Thyroid gland (tissue), 4 donors: Measurements from ENCODE around the gene TIAM2. TPM values are rescaled to one million over a fixed set of nuclear protein-coding genes. Genes with fewer than 3 reads are reported as not detected.

Experiments used
- DNase-seq, 2 donors: peaks; one replicate each; pipeline ENCODE4 v3.0.0-alpha.2; 2019
- H3K27ac ChIP-seq, 3 donors: fragments of 200-600 bp; sonication (generic); 1 replicate in 2 of 3; 2 replicates in 1 of 3; pipeline ENCODE4 v1.5.1; 2016 to 2019; ENCODE audit warnings: mild to moderate bottlenecking in 1 of 3, moderate library complexity in 1 of 3
- H3K27me3 ChIP-seq: fragments of 200-600 bp; sonication (generic); one replicate; pipeline ENCODE4 v1.5.1; 2019
- H3K36me3 ChIP-seq, 2 donors: fragments of 200-600 bp; sonication (generic); one replicate each; pipeline ENCODE4 v1.5.1; 2016 to 2019
- H3K4me1 ChIP-seq, 2 donors: fragments of 200-600 bp; sonication (generic); one replicate each; pipeline ENCODE4 v1.5.1; 2017 to 2019
- H3K4me3 ChIP-seq, 3 donors: fragments of 200-600 bp; sonication (generic); replicated peaks in 1 of 3; 1 replicate in 2 of 3; 2 replicates in 1 of 3; pipeline ENCODE4 v1.5.1; 2016; ENCODE audit warnings: mild to moderate bottlenecking in 1 of 3
- H3K9me3 ChIP-seq: fragments of 200-600 bp; sonication (generic); one replicate; pipeline ENCODE4 v1.5.1; 2017
- CTCF ChIP-seq, 6 experiments: fragments of 200-600 bp in 3 of 6; fragments of 450-650 bp in 3 of 6; sonication (generic) in 3 of 6; IDR thresholded peaks; one replicate each; pipeline ENCODE4 v1.5.1; 2016 to 2019; ENCODE audit warnings: antibody characterized with exemption in 6 of 6, mild to moderate bottlenecking in 2 of 6, inconsistent platforms in 1 of 6, moderate library complexity in 1 of 6
- POLR2A ChIP-seq, 2 donors: fragments of 450-650 bp; IDR thresholded peaks; one replicate each; pipeline ENCODE4 v1.6.1; 2017; ENCODE audit warnings: antibody characterized with exemption in 2 of 2, mild to moderate bottlenecking in 2 of 2, moderate library complexity in 1 of 2
- WGBS, 2 donors: methylation state at CpG; one replicate each; pipeline ENCODE4 v1.1.5; 2017; 5-methylcytosine and 5-hydroxymethylcytosine counted together
- intact Hi-C: fragments of 100-400 bp; cut with DNase I; formaldehyde crosslinking; loops from one replicate; pipeline ENCODE4 v1.15.1; 2023
- total RNA-seq, 4 donors: library from RNA; depleted of rRNA; stranded (reverse); fragments of >200 nt; gene quantifications; one replicate each; pipeline ENCODE4 v1.2.3, GENCODE V29; 2016

Gene TIAM2
- total RNA-seq, 4 donors from 2014 or later: 11.1 to 26.1 (median 18.5) TPM

DNA sequence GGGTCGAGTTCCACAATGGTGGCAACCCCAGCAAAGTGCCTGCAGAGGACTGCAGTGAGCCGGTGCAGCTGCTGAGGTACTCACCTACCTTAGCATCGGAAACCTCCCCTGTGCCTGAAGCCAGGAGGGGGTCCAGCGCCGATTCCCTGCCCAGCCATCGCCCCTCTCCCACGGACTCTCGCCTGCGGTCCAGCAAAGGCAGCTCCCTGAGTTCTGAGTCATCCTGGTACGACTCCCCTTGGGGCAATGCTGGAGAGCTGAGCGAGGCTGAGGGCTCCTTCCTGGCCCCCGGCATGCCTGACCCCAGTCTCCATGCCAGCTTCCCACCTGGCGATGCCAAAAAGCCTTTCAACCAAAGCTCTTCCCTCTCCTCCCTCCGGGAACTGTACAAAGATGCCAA is 134.6 kb downstream of the TIAM2 start:
- Histone ChIP-seq H3K36me3 (no peaks in the 10 kb centered on the region), H3K4me3 (no peak overlapping the region), H3K9me3 (no peaks in the 10 kb centered on the region), H3K27ac (no peak overlapping the region), H3K4me1 (peaks cover 0 to 5% of the 10 kb centered on the region in 2 donors), H3K27me3 (no peaks in the 10 kb centered on the region)
- intact Hi-C loops: no loop called here
- TF ChIP-seq CTCF (IDR thresholded peaks at IDR 0.05) (no peak), POLR2A (IDR thresholded peaks at IDR 0.05) (no peak)
- 96 to 97% methylated on average over 4 to 14 of the region's 14 CpGs for WGBS, 2 donors
- no peak for DNase-seq

DNA sequence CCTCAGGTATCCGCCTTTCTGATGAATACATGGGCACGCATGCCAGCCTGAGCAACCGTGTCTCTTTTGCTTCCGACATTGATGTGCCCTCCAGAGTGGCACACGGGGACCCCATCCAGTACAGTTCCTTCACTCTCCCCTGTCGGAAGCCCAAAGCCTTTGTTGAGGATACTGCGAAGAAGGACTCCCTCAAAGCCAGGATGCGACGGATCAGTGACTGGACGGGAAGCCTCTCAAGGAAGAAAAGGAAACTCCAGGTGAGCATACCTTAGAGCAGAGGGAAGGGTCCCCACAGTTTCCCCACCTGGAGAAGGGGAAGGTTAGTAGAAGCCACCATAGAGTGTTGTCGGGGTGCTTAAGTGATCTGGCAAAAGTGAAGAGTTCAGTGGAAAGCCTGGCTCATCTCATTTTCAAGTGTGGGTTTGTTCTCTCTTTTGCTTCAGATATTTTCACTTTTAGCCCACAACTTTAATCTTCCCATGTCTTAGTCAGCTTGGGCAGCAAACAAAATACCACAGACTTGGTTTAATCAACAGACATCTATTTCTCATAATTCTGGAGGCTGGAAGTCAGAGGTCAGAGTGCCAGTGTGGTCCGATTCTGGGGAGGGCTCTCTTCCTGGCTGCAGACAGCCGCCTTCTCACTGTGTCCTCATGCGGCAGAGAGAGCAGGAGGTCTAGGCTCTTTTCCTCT is 135.2 kb downstream of the TIAM2 start:
- Histone ChIP-seq H3K4me1 (peaks cover 0 to 5% of the 10 kb centered on the region in 2 donors), H3K27ac (no peak overlapping the region), H3K27me3 (no peaks in the 10 kb centered on the region), H3K9me3 (no peaks in the 10 kb centered on the region), H3K4me3 (no peak overlapping the region), H3K36me3 (no peaks in the 10 kb centered on the region)
- WGBS, 2 donors: 93% methylated on average over 14 of the region's 14 CpGs
- TF ChIP-seq CTCF (IDR thresholded peaks at IDR 0.05): no peak
- no peak for TF ChIP-seq POLR2A (IDR thresholded peaks at IDR 0.05)
- intact Hi-C loops: no loop called here
- DNase-seq: no peak

DNA sequence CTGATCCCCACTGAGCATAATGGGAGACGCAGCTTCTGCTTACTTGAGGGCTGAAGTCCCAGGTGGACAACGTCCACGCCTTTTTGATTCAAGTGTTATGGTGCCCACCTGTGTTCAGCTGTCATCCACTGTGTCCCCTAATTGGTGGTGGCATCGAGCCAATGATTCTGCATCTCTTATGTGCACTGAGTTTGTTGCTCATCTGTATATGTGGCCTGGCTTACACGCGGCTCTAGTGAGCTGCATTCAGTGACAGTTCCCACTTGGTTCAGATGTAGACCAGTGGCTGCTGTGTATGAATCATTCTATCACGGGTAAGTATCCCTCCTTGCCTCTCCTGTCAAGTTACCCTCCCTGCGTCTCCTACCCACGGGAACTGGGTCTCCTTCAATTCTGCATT is 137.5 kb downstream of the TIAM2 start:
- WGBS, 2 donors: 92 to 95% methylated on average over 9 of the region's 9 CpGs
- DNase-seq: no peak
- Histone ChIP-seq H3K27ac (no peak overlapping the region), H3K9me3 (no peaks in the 10 kb centered on the region), H3K4me3 (no peak overlapping the region), H3K27me3 (no peaks in the 10 kb centered on the region), H3K36me3 (no peaks in the 10 kb centered on the region), H3K4me1 (no peaks in the 10 kb centered on the region)
- intact Hi-C loops: no loop called here
- TF ChIP-seq CTCF (IDR thresholded peaks at IDR 0.05) (no peak), POLR2A (IDR thresholded peaks at IDR 0.05) (no peak)

- Histone ChIP-seq H3K36me3 (no peaks in the 10 kb centered on the region), H3K9me3 (no peaks in the 10 kb centered on the region)
Observed at GRCh38 chr6:155141002-155141401, 145.9 kb downstream of the TIAM2 start.

More at GRCh38 chr6:155141002-155141401, 145.9 kb downstream of the TIAM2 start:
- Histone ChIP-seq H3K4me1 (peaks cover 10 to 20% of the 10 kb centered on the region in 2 donors), H3K27ac (no peak overlapping the region), H3K27me3 (no peaks in the 10 kb centered on the region), H3K4me3 (no peak overlapping the region)
- no peak for TF ChIP-seq CTCF (IDR thresholded peaks at IDR 0.05)
- TF ChIP-seq POLR2A (IDR thresholded peaks at IDR 0.05): no peak
- intact Hi-C loops: no loop called here
- 86 to 97% methylated on average over 1 of the region's 1 CpG for WGBS, 2 donors
- no peak for DNase-seq
